ENCODE data around the gene RAD9A. TPM values are rescaled to one million over a fixed set of nuclear protein-coding genes. Genes with fewer than 3 reads are reported as not detected.

The RAD9A gene
- total RNA-seq, 1 donor from 2014 or later: 9.4 TPM

DNA sequence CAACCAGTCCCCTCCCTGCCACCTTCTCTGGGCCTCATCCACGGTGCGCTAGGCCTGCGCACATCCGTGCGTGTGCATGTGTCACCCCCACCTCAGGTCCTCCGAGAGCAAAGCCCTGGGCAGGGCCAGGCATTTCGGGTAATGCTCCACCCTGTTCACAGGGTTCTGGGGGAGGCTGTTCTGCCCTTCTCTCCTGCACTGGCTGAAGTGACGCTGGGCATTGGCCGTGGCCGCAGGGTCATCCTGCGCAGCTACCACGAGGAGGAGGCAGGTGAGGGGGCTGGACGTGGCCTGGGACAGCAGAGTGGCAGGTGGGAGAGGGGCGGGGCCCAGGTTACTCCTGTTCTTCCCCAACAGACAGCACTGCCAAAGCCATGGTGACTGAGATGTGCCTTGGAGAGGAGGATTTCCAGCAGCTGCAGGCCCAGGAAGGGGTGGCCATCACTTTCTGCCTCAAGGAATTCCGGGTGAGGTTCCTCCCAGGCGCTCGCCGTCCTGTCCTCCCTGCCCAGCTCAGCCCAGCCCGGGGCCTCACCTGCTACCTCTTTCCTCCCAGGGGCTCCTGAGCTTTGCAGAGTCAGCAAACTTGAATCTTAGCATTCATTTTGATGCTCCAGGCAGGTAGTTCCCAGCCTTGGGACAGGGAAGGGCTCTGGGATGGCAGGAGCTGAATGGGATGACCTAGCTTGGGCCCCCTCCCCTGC, 3.9 kb downstream of the RAD9A start:
- Histone ChIP-seq H4K20me1 (ENCODE audit: insufficient read depth, low read length) (peaks cover 31% of the 10 kb centered on the region), H3K9me3 (ENCODE audit: insufficient read depth, low read depth, low read length) (no peaks in the 10 kb centered on the region), H3K27ac (ENCODE audit: low read depth, low read length) (no peak overlapping the region), H3K4me1 (ENCODE audit: insufficient read depth, low read length) (peaks cover 19% of the 10 kb centered on the region), H3K4me3 (ENCODE audit: insufficient read depth, low read depth, low read length) (no peak overlapping the region), H2AFZ (ENCODE audit: low read depth, low read length) (no peak overlapping the region), H3K27me3 (ENCODE audit: insufficient read depth, low read length) (no peaks in the 10 kb centered on the region), H3K36me3 (ENCODE audit: insufficient read depth, low read length) (peaks cover 2% of the 10 kb centered on the region), H3K4me2 (ENCODE audit: low read length) (no peak overlapping the region), H3K79me2 (ENCODE audit: insufficient read depth, low read length) (peaks cover 46% of the 10 kb centered on the region), H3K9ac (ENCODE audit: low read length) (no peak overlapping the region)
- no peaks in the 10 kb centered on the region for H3K27me3 Mint-ChIP-seq (ENCODE audit: low read depth, unreplicated experiment)
- peaks cover 13% of the 10 kb centered on the region for H3K4me1 Mint-ChIP-seq (ENCODE audit: low read depth, unreplicated experiment)
- no peak for DNase-seq (ENCODE audit: low read depth)
- no peaks in the 10 kb centered on the region for H3K9me3 Mint-ChIP-seq (ENCODE audit: unreplicated experiment)
- TF ChIP-seq EZH2 (IDR thresholded peaks at IDR 0.05; ENCODE audit: insufficient read depth, low read length) (no peak), CTCF (IDR thresholded peaks at IDR 0.05; ENCODE audit: insufficient read depth, low read depth, low read length) (no peak)
- FAIRE-seq: no peak
- H3K27ac Mint-ChIP-seq (ENCODE audit: unreplicated experiment): no peak overlapping the region
- peaks cover 22% of the 10 kb centered on the region for H3K36me3 Mint-ChIP-seq (ENCODE audit: low read depth, unreplicated experiment)
- no peak overlapping the region for H3K4me3 Mint-ChIP-seq (ENCODE audit: unreplicated experiment)

DNA sequence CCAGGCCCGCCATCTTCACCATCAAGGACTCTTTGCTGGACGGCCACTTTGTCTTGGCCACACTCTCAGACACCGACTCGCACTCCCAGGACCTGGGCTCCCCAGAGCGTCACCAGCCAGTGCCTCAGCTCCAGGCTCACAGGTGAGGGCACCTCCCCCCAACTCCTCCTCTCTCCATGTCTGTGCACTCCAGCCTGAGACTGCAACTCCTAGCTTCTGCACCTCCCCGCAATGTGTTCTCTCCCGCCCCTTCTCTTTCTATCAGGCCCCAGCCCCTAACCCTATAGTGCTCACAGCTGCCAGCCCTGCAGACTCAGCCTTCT, 4.4 kb downstream of the RAD9A start:
- Mint-ChIP-seq H3K4me3 (ENCODE audit: unreplicated experiment) (no peak overlapping the region), H3K4me1 (ENCODE audit: low read depth, unreplicated experiment) (peaks cover 14% of the 10 kb centered on the region)
- H3K79me2 ChIP-seq (ENCODE audit: insufficient read depth, low read length): peaks cover 48% of the 10 kb centered on the region

More for the DNA sequence above, 4.4 kb downstream of the RAD9A start:
- Histone ChIP-seq H3K9me3 (ENCODE audit: insufficient read depth, low read depth, low read length) (no peaks in the 10 kb centered on the region), H4K20me1 (ENCODE audit: insufficient read depth, low read length) (peaks cover 36% of the 10 kb centered on the region), H2AFZ (ENCODE audit: low read depth, low read length) (no peak overlapping the region), H3K27ac (ENCODE audit: low read depth, low read length) (no peak overlapping the region), H3K27me3 (ENCODE audit: insufficient read depth, low read length) (no peaks in the 10 kb centered on the region), H3K4me2 (ENCODE audit: low read length) (no peak overlapping the region), H3K9ac (ENCODE audit: low read length) (no peak overlapping the region), H3K4me3 (ENCODE audit: insufficient read depth, low read depth, low read length) (no peak overlapping the region), H3K36me3 (ENCODE audit: insufficient read depth, low read length) (peaks cover 2% of the 10 kb centered on the region), H3K4me1 (ENCODE audit: insufficient read depth, low read length) (peaks cover 20% of the 10 kb centered on the region)
- FAIRE-seq (no peak), DNase-seq (ENCODE audit: low read depth) (no peak)
- peaks cover 22% of the 10 kb centered on the region for H3K36me3 Mint-ChIP-seq (ENCODE audit: low read depth, unreplicated experiment)
- no peaks in the 10 kb centered on the region for H3K27me3 Mint-ChIP-seq (ENCODE audit: low read depth, unreplicated experiment)
- TF ChIP-seq CTCF (IDR thresholded peaks at IDR 0.05; ENCODE audit: insufficient read depth, low read depth, low read length) (no peak), EZH2 (IDR thresholded peaks at IDR 0.05; ENCODE audit: insufficient read depth, low read length) (no peak)
- H3K27ac Mint-ChIP-seq (ENCODE audit: unreplicated experiment): no peak overlapping the region
- no peaks in the 10 kb centered on the region for H3K9me3 Mint-ChIP-seq (ENCODE audit: unreplicated experiment)

Data from astrocyte (in vitro differentiated cells and primary cell).